GM12874 (cell line): Measurements from ENCODE around the gene ATP7B.

ENCODE experiments used
- CTCF ChIP-seq: IDR thresholded peaks from 2 replicates; pipeline ENCODE4 v1.5.1; 2011; ENCODE audit warnings: low read depth, mild to moderate bottlenecking, control low read depth, low read length, moderate library complexity; ENCODE audit not compliant: insufficient read depth

Gene ATP7B

GRCh38 chr13:52005841-52006522, 5.3 kb downstream of the ATP7B start:
- no peak for TF ChIP-seq CTCF

GRCh38 chr13:52004511-52005170, 6.6 kb downstream of the ATP7B start:
- TF ChIP-seq CTCF: no peak

- TF ChIP-seq CTCF: no peak
Observed at GRCh38 chr13:52003541-52003940, 7.7 kb downstream of the ATP7B start.

- TF ChIP-seq CTCF: no peak
Observed at GRCh38 chr13:52002361-52002760, 8.9 kb downstream of the ATP7B start.

GRCh38 chr13:52001120-52001731, 10.0 kb downstream of the ATP7B start:
- peak; percentile 64 for TF ChIP-seq CTCF

- TF ChIP-seq CTCF: no peak
Observed at GRCh38 chr13:51999921-52000320, 11.3 kb downstream of the ATP7B start.

- no peak for TF ChIP-seq CTCF
Observed at GRCh38 chr13:51999510-51999911, 11.7 kb downstream of the ATP7B start.
